HG03039 (cell line): Measurements from ENCODE around the gene JAZF1.

ENCODE experiments used
- ATAC-seq: cut with Tn5 transposase; IDR thresholded peaks from one replicate; pipeline ENCODE4 v1.9.1; 2021; ENCODE audit warnings: mild to moderate bottlenecking, moderate library complexity; ENCODE audit not compliant: unreplicated experiment

Gene JAZF1

GRCh38 chr7:27950123-27950522 lies 230.5 kb downstream of the JAZF1 start:
- no peak for ATAC-seq

GRCh38 chr7:27948861-27949260 lies 231.7 kb downstream of the JAZF1 start:
- no peak for ATAC-seq

- ATAC-seq: no peak
Measured at GRCh38 chr7:27947586-27948278, 232.9 kb downstream of the JAZF1 start.

GRCh38 chr7:27946351-27946750 lies 234.2 kb downstream of the JAZF1 start:
- no peak for ATAC-seq

DNA sequence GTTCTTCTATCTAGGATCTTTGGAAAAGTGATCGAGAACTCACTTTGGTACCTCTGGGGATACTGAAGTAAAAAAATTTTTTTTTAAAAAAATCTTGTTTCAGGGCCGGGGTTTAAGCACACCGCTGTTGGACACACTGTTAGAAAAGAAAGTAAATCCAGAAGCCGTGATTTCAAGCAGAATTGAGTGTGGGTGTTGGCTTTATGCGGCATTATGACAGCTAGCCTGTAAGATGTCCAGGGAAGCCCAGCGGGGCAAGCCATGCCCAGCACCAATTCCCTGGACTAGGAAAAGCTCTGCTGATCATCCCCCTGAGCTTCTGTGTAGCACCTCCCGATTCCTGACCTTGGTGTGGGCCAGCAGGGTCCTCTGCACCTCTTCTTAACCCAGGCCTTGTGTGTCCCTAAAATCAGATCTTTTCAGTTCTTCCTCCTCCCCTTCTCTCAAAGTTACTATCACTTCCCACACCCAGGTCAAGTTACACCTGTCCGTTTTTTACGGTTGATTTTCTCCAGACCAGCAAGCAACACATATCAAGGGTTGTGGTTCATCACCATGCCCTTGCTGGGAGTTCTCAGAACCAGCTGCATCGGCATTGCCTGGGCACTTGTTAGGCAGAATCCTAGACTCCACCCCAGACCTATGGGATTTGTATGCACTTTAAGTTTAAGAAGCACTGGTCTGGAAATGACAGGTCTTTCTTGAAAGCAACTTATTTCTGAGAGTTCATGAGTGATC lies 235.4 kb downstream of the JAZF1 start:
- ATAC-seq: no peak

DNA sequence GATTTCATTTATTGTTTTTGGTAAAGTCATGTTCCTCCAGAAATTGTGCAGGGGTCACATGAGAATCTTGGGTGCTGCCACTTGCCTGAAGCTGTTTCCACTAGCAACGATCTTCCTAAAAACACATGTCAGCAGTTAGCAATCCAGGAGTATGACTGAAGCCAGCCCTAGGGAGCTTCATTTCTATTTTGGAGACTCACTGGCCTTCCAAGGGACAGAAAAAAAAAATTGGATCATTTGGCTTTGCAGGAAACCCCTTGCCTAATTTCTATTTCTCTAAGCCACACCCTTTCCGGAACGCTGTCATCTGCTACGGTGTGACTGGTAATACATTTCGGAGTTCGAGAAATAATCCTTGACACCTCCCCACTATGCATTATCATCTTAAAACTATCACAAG lies 236.0 kb downstream of the JAZF1 start:
- ATAC-seq: no peak

DNA sequence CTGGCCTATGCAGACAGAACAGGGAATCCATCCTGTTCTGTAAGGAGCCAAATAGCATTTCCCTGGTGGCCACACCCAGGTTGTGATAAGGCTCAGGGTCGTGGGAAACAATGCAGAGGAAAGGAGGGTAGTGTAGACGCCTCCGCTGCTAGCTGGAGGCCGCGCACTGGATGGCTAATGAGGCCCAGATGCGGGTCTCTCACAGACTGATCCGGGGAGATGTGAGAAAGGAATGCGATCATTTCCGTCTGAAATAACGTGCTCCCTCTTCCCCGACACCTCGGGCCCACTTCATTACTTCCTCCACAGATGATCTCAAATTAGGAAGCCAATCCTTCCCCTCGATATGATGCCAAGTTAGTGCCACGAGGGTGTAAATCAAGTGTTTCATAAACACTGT lies 237.4 kb downstream of the JAZF1 start:
- ATAC-seq: no peak

DNA sequence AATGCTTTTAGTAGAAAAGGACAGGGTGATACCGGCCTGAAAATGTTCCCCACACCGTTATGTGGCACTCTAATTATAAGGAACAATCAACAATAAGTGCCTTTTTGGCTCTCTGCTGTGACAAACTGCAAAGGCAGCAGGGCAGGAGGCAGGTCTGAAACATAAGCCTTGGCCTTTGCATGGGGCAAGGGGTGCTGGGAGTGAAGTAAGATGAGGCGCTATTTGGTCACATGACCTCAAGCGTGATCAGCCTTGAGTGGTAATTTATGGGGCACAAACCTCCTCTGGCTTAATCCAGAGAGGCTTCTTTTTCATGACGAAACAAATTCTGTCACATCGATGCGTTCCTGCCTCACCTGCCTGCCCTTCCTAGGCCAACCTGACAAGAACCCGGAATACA lies 237.9 kb downstream of the JAZF1 start:
- no peak for ATAC-seq

DNA sequence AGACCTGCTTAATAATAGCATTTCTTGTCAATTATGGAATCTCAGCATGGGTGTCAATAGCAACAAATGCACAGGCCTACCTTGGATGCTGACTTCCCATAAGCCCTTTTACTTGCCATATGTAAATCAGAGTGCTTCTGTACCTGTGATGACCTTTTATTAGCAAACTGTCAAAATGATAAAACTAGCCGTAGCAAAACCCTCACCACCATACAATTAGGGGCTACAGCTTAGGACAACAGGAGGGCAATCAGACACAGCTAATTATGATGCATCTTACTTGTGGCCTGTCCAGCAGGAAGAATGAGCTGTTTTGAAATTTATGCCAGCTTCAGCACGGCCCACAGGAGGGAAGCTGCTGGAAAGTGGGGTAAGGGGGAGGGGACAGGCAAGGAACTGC lies 239.1 kb downstream of the JAZF1 start:
- ATAC-seq: no peak

DNA sequence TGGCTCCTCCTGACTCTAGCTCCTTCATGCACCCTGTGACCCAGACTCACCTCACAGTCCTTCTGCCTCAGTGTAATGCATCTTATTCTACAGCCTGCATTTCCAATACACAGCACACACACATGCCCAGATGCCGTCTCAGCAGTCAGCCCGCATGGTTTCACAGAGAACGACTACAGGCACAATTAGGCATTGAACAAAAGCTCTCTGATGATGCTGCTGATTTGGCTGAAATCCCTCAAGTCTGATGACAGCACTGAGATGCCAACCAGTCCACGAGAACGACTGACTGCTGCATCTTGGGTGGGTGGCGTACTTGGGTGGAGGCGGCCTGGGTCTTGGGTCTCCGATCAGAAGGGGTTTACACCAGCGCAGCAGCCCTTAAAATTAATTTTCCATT lies 240.3 kb downstream of the JAZF1 start:
- ATAC-seq: no peak

DNA sequence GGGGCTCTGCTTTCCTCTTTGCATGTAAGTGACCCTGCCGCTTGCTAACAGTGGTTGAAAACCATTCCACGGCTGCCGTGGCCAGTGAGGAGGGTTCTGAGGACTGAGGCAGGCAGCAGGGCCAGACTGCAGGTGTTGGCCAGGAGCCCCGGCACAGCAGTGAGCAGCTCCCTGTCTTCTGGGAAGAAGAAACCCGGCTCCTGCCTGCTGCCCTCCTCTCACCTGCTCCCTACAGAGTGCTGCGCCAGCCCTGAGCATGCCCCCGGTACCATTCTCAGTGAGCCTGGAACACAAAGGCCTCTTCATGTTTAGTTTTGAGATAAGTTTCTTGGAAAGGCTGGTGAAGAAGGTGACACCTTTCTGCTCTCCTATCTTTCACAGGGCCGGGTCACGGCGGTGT lies 240.7 kb downstream of the JAZF1 start:
- ATAC-seq: no peak

DNA sequence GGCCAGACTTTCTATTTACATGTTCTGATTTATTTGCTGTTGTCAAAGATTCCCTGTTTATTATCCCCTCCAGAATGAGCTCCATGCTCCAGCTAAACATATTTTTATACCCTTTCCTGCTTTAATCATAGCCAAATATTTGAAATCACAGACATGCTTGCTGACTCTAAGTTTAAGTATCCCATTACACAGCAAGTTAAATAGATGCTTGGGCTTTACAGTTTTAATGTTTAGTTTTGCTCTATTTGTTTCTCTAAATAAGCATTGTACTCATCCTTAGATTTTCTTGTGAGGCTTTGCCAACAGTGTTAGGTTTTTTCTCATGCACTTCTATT lies 243.9 kb downstream of the JAZF1 start:
- no peak for ATAC-seq

DNA sequence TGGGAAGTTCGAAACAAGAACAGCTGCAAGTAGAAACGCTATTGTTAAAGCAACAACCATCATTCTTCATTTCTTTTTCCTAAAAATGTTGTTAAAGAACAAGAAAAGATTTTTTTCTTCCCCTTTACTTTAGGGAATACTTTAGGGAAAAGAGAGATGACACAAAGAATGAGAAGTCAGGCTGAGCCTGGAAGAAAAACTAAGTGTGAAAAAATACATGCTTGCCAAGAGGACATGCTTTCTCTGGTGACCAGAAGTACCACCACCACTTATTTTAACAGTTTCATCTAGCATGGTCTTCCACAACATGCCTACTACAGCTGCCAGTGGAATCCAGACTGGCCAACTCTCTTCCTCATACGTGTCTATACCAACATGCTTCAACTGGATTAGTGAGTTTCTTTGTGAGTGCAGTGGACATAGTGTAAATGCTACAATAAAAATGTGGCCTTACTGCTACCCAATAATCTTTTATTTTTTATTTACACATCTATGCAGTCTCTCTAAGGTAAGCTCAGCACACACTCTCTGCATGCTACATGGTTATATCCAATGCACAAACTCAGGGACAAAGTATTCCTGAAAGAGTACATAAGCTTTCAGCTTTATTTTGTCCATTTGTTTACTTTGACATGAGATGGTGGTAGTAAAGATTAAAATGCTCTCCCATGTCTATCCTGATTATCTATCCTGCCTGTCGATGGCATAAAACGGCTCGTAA lies 244.4 kb downstream of the JAZF1 start:
- ATAC-seq: no peak

DNA sequence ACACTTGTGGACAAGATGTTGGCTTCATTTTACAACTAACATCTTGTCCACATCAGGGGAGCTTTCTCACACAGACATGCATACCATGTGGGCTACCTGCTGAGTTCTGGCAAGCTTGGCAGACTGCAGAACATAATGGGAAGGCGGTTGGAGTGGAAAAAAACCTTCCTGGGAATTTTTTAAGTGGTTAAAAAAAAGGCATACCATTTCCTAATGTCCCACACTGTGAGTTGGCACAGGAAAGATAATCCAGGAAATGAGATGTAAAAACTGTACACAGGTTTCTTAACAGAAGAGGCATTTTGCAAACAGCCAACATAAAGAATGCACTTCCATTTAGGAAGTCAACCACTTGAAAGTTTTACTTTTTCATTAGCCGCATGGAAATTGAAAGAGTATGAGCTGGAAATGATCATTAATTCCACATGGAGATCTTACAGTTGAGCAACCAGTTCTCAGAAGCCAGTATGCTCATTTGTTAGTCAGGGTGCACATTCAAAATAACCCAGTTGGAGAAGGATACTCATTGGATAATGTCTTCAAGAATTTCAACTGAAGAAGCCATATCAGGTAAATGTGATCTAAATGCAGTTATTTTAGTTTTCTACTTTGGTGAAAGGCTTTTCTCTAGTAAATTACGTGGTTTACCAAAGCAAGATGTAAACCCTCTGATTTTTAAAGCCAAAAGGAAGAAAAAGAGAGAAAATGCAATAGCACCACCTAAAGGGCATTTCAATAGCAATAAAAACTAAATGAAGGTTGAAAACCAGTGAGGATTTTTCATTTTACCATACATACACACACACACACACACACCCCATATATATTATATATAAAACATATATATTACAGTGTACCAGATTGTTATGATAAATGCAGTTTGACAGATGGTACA lies 246.7 kb downstream of the JAZF1 start:
- no peak for ATAC-seq

DNA sequence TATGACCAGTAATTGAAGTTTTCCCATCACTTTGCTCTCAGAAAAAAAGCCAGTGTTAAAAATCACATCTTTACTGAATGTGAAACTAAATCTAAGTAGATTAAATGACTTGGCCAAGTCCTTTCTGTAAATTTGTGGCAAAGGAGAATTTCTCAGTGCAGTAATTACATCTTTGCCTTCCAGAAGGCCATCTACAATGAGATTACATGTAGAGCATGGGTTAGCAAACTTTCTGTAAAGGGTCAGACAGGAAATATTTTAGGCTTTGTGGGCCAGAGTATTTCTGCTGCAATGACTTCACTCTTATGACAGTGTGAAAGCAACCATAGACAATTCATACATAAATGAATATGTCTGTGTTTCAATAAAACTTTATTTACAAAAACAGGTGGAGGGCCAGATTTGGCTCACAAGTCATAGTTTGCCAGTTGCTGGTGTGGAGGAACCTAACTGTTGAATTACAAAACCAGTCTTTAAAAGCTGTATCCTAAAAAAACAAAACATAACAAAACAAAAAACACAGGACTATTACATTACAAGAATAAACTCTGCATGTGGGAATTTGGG lies 249.6 kb downstream of the JAZF1 start:
- no peak for ATAC-seq

DNA sequence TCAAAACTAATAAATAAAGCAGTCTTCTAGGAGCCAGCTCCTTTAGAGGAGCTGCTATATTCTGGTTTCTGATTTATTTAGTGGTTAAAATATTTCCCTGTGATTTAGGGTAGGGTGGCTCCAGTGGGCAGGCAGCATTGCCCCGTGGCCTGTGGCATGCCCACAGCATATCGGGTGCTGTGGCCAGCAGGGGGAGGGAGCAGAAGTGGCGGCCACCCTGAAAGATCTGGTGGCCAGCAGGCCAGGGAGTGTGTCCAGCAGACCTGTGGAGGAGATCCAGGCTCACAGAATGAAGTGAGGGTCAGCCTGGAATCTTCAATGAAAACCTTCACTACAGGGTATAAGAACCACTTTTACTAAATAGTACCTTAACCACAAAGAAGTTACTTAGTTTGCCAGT lies 251.5 kb downstream of the JAZF1 start:
- ATAC-seq: no peak

DNA sequence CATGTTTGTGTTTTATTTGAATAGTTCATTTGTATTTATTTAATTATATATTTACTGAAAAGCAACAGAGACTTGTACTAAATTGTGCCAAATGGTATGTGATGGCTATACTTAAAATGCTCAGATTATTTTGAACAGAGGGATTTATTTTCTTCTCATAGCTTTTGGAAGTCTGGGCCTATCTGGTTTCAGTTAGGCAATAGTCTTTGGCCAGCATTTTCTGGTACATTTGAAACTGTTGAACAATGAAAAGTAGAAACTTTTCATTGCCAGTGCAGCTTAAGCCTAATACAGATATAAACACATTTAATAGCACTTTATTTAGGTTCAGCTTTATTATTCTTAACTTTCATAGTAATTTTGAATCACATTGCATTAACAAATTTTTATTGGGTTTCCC lies 252.6 kb downstream of the JAZF1 start:
- no peak for ATAC-seq

- ATAC-seq: no peak
Measured at GRCh38 chr7:27925573-27926201, 254.9 kb downstream of the JAZF1 start.

DNA sequence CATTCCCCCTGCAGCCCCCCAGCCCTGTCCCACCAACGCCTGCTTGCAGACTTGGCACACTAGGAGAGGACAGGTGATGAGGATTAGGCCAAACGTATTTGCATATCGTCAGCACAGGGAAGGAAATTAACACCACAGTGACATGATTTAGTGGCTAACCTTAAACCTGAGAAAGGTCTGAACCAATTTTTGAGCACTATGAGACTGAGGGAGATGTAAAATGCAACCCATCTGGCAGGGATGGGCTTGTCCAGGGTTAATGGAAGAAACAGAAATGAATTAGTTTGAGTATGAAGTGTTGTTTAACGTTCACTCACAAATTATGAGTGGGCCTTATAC lies 257.0 kb downstream of the JAZF1 start:
- ATAC-seq: no peak

GRCh38 chr7:27922907-27923641 lies 257.5 kb downstream of the JAZF1 start:
- ATAC-seq: no peak
